COR-L47 (cell line): ENCODE measurements around the gene CLIC3.
A peak's percentile ranks its signal among the peaks of the same experiment; 100 is the strongest.

Experiments
- DNase-seq: peaks from one replicate; lab custom pipeline; 2025; lab: John Stamatoyannopoulos, UW

Gene CLIC3

GRCh38 chr9:137000177-137000930 is 4.0 kb upstream of the CLIC3 start:
- DNase-seq, result no peak

GRCh38 chr9:136997830-136998234 is 1.5 kb upstream of the CLIC3 start:
- no peak for DNase-seq

- no peak for DNase-seq
Measured at GRCh38 chr9:136997371-136997770, 1.0 kb upstream of the CLIC3 start.

- DNase-seq, result peak; percentile 27
Measured at GRCh38 chr9:136995772-136996311, 526 bp downstream of the CLIC3 start.

GRCh38 chr9:136995362-136995761 is 1.0 kb downstream of the CLIC3 start:
- no peak for DNase-seq

- no peak for DNase-seq
Measured at GRCh38 chr9:136994888-136995230, 1.5 kb downstream of the CLIC3 start.

- no peak for DNase-seq
Measured at GRCh38 chr9:136994180-136994887, 2.0 kb downstream of the CLIC3 start.

GRCh38 chr9:136992819-136993369 is 3.5 kb downstream of the CLIC3 start:
- DNase-seq, result no peak

GRCh38 chr9:136991993-136992818 is 4.2 kb downstream of the CLIC3 start, which contains the start of gene PAXX:
TSS of gene PAXX (plus strand) at chr9:136992422. CDS start at chr9:136992444, 22 bp downstream.
- peak; percentile 85 for DNase-seq

GRCh38 chr9:136990242-136990911 is 6.0 kb downstream of the CLIC3 start:
- peak; percentile 19 for DNase-seq

GRCh38 chr9:136988872-136989271 is 7.5 kb downstream of the CLIC3 start:
- no peak for DNase-seq

- no peak for DNase-seq
Measured at GRCh38 chr9:136985853-136986252, 10.5 kb downstream of the CLIC3 start.

GRCh38 chr9:136985027-136985602 is 11.3 kb downstream of the CLIC3 start:
- no peak for DNase-seq

- no peak for DNase-seq
Measured at GRCh38 chr9:136984464-136985026, 11.8 kb downstream of the CLIC3 start.

GRCh38 chr9:136983656-136984314 is 12.6 kb downstream of the CLIC3 start:
- DNase-seq, result no peak

- no peak for DNase-seq
Measured at GRCh38 chr9:136983167-136983566, 13.2 kb downstream of the CLIC3 start.

GRCh38 chr9:136982232-136983051 is 13.9 kb downstream of the CLIC3 start, which contains the start of gene LCNL1:
TSS of gene LCNL1 (plus strand) at chr9:136982993. CDS start at chr9:136983587, 594 bp downstream.
- no peak for DNase-seq

GRCh38 chr9:136981588-136982231 is 14.7 kb downstream of the CLIC3 start:
- no peak for DNase-seq
